HG03280 (cell line): Measurements from ENCODE around the gene STK38.
"Not testable (repeated sequence)": the region's sequence is repeated elsewhere in the genome, so short reads cannot be mapped to it uniquely, and the experiment has no call there.

ENCODE experiments used
- ATAC-seq: cut with Tn5 transposase; IDR thresholded peaks from one replicate; pipeline ENCODE4 v1.9.1; 2021; ENCODE audit warnings: mild to moderate bottlenecking, moderate library complexity; ENCODE audit not compliant: unreplicated experiment

The STK38 gene

DNA sequence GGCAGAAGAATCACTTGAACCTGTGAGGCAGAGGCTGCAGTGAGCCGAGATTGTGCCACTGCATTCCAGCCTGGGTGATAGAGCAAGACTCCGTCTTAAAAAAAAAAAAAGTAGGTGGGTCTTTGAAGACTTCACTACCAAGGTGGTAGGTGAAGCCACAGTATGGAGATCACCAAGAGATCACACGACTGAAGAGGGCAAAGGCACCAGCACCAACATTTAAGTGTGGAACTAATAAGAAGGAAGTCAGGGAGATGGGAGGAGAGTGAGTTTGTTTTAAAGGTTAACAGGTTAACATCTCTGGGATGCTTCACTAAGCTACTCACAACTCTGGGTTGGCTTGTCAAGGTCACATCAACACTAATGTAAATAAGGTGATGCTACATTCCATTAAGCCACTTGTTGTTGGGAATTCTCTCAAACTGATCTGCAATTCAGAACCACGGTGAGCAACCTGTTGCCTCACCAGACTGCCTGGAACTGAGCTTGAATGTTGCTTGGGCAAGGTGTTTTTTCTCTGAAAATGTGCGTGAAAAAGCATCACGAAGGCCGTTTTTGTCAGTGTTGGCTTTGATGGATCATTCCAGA lies 55.8 kb downstream of the STK38 start:
- ATAC-seq, result no peak

GRCh38 chr6:36489426-36489825 lies 57.9 kb downstream of the STK38 start:
- ATAC-seq, result no peak

- ATAC-seq, result no peak
Observed at GRCh38 chr6:36488221-36488620, 59.1 kb downstream of the STK38 start.

DNA sequence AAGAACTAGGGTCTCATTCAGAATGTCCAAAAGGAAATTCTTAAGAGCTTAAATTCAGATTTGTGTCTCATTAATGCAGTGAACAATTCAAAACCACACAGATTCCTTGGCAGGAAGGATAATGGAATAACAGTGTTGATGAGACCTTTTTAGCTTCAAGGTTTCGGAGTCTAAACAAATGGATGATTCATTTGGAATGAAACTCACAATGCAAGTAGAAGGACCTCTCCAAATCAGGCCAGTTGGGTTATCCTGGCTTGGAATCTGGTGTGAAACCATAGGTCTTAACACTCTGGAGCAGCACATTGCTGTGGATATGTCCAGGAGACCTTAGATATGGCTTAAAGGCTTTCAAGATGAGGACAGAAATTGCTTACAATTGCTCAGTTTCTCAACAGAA lies 59.6 kb downstream of the STK38 start:
- no peak for ATAC-seq

- no peak for ATAC-seq
Observed at GRCh38 chr6:36484736-36485135, 62.5 kb downstream of the STK38 start.

DNA sequence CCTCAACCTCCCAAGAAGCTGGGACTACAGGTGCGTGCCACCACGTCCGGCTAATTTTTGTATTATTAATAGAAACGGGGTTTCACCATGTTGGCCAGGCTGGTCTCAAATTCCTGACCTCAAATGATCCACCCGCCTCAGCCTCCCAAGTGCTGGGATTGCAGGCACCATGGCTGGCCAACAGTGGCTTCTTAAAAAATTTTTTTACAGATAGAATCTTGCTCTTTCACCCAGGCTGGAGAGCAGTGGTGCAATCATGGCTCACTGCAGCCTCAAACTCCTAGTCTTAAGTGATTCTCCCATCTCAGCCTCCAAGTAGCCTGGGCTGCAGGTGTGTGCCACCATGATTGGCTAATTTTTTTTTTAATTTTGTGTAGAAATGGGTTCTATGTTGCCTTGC lies 64.0 kb downstream of the STK38 start:
- ATAC-seq, result not testable (repeated sequence)

DNA sequence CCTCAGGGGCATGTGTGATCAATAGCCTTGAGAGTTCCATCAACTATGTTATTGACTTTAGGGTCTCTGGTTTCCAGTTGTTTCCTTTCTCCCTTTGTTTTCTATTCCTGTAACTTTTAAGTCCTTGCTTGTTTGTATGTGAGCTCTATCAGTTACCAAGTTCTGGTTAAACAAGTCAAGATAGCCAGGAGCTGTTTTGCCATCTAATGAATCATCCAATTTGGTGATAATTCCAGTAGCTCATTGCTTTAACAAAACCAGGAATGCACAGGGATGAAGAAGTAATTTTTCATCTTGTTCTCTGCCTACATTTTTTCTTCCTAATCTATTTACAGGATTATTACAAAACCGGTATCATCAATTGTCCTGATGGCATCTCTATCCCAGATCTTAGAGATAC lies 68.0 kb downstream of the STK38 start:
- no peak for ATAC-seq

GRCh38 chr6:36478051-36478526 lies 69.2 kb downstream of the STK38 start:
- no peak for ATAC-seq

GRCh38 chr6:36469946-36470345 lies 77.3 kb downstream of the STK38 start:
- ATAC-seq, result no peak

- ATAC-seq, result no peak
Observed at GRCh38 chr6:36469148-36469661, 78.1 kb downstream of the STK38 start.

DNA sequence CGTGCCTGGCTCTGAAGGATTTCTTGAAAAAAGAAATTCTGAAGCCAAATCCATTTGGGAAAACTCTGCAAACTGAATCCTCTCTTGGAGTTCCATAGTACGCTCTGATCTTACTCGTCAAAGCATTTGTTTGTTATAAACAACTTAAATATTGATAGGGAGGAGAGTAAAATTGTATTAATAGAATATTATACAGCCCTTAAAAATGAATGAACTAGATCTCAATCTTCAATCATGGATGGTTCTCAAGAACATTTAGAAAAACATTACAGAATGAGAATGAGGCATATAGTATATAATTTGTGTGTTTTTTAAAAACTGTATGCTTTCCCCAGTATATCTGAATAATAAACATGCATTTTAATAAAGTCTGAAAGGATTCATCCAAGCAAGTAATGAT lies 79.7 kb downstream of the STK38 start:
- ATAC-seq, result no peak

- no peak for ATAC-seq
Observed at GRCh38 chr6:36464233-36464632, 83.0 kb downstream of the STK38 start.

DNA sequence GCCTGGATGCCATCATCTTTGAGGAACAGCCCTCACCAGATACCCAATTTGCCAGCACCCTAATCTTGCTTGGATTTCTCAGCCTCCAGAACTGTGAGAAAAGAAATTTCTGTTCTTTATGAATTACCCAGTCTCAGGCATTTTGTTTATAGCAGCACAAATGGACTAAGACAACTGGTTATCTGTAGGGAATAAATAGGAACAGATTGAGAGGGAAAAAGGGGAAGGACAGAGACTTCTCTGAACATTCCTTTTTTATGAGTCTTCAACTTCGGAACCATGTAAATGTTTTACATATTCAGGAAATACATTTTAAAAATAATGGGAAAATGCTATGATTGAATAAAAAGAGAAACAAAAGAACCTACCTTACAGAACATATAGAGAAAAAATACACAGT lies 83.6 kb downstream of the STK38 start:
- ATAC-seq, result no peak

- no peak for ATAC-seq
Observed at GRCh38 chr6:36461646-36462045, 85.6 kb downstream of the STK38 start.

DNA sequence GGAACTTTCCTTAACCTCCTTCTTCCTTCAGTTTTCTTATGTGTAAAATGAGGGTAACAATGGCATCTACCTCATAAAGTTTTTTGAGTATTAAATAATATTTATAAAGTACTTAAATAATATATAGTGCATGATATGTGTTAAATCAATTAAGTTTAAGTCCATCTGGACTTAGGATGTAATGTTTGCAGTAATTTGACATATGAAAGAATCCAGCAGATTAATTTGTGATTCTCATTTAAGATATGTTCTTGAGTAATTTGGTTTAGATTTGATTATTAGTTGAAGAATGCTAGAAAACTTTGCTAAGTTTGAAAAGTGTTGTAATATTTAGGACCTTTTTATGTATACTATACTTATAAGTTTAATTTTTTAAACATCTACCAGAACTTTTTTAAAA lies 86.4 kb downstream of the STK38 start:
- no peak for ATAC-seq

GRCh38 chr6:36459501-36459900 lies 87.8 kb downstream of the STK38 start:
- no peak for ATAC-seq

GRCh38 chr6:36455486-36456027 lies 91.7 kb downstream of the STK38 start:
- no peak for ATAC-seq

GRCh38 chr6:36452897-36453296 lies 94.4 kb downstream of the STK38 start:
- ATAC-seq, result not testable (repeated sequence)

DNA sequence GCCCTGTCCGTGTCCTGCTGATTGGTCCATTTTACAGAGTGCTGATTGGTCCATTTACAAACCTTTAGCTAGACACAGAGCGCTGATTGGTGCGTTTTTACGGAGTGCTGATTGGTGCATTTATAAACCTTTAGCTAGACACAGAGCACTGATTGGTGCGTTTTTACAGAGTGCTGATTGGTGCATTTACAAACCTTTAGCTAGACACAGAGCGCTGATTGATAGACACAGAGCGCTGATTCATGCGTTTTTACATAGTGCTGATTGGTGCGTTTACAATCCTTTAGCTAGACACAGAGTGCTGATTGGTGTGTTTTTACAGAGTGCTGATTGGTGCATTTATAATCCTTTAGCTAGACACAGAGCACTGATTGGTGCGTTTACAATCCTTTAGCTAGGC lies 98.1 kb downstream of the STK38 start:
- not testable (repeated sequence) for ATAC-seq

DNA sequence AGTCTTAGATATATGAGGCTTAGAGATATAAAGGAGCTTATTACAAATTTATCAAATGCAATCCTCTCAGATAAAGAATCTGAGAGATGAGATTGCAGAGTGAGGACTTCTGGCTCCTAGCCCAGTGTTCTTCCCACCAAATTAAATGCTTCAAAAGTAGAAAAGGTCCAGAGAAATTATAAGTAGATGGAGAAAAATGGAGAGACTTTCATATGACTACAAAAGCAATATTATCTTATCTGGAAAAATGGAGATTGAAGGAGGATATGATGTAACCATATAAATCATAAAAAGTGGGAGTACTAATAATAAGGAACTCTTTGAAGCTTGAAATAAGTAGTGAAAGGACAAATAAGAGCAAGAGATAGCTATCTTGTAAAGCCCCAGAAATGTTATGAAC lies 101.7 kb downstream of the STK38 start:
- no peak for ATAC-seq

- ATAC-seq, result no peak
Observed at GRCh38 chr6:36444470-36444869, 102.8 kb downstream of the STK38 start.
